HS-27A (cell line): ENCODE results near the gene RFXANK.
"Not testable (repeated sequence)": the region's sequence is repeated elsewhere in the genome, so short reads cannot be mapped to it uniquely, and the experiment has no call there.

Experiments used
- DNase-seq: peaks from one replicate; pipeline ENCODE4 v3.0.0-alpha.2; 2012; ENCODE audit warnings: low read depth, missing footprints

The RFXANK gene

GRCh38 chr19:19192078-19192882, at the start of gene RFXANK, which contains the start of gene BORCS8:
Gene RFXANK, plus strand, starts transcription at chr19:19192258. Its CDS starts 1,689 bp downstream, at chr19:19193947.
Gene BORCS8, minus strand, starts transcription at chr19:19192152. Its CDS starts 35 bp downstream, at chr19:19192117.
- DNase-seq = peak; percentile 97

- DNase-seq = no peak
These were observed 49.7 kb upstream of the RFXANK start for GRCh38 chr19:19142347-19142746.

GRCh38 chr19:19145281-19145680, 46.8 kb upstream of the RFXANK start:
- DNase-seq = no peak

- DNase-seq = peak; percentile 5
These were observed 46.1 kb upstream of the RFXANK start for GRCh38 chr19:19145684-19146608.

GRCh38 chr19:19146865-19147264, 45.2 kb upstream of the RFXANK start:
- DNase-seq = no peak

- no peak for DNase-seq
These were observed 44.7 kb upstream of the RFXANK start for GRCh38 chr19:19147344-19147743.

GRCh38 chr19:19148504-19148903, 43.6 kb upstream of the RFXANK start:
- DNase-seq = not testable (repeated sequence)

GRCh38 chr19:19149435-19149834, 42.6 kb upstream of the RFXANK start:
- no peak for DNase-seq

GRCh38 chr19:19151418-19151817, 40.6 kb upstream of the RFXANK start:
- DNase-seq = no peak

- no peak for DNase-seq
These were observed 39.2 kb upstream of the RFXANK start for GRCh38 chr19:19152668-19153384.

GRCh38 chr19:19154768-19155494, 37.1 kb upstream of the RFXANK start:
- DNase-seq = no peak

GRCh38 chr19:19155495-19156219, 36.4 kb upstream of the RFXANK start:
- no peak for DNase-seq

- DNase-seq = no peak
These were observed 34.2 kb upstream of the RFXANK start for GRCh38 chr19:19157808-19158207.

- DNase-seq = no peak
These were observed 32.5 kb upstream of the RFXANK start for GRCh38 chr19:19159534-19159933.

- DNase-seq = no peak
These were observed 31.5 kb upstream of the RFXANK start for GRCh38 chr19:19160461-19161035.

- DNase-seq = no peak
These were observed 29.6 kb upstream of the RFXANK start for GRCh38 chr19:19162495-19162894.

- DNase-seq = no peak
These were observed 26.7 kb upstream of the RFXANK start for GRCh38 chr19:19165396-19165795.

GRCh38 chr19:19167612-19168011, 24.4 kb upstream of the RFXANK start:
- DNase-seq = no peak

- no peak for DNase-seq
These were observed 22.6 kb upstream of the RFXANK start for GRCh38 chr19:19169236-19170052.
